ENCODE data around the gene COP1.

- TF ChIP-seq, protein P1, sequence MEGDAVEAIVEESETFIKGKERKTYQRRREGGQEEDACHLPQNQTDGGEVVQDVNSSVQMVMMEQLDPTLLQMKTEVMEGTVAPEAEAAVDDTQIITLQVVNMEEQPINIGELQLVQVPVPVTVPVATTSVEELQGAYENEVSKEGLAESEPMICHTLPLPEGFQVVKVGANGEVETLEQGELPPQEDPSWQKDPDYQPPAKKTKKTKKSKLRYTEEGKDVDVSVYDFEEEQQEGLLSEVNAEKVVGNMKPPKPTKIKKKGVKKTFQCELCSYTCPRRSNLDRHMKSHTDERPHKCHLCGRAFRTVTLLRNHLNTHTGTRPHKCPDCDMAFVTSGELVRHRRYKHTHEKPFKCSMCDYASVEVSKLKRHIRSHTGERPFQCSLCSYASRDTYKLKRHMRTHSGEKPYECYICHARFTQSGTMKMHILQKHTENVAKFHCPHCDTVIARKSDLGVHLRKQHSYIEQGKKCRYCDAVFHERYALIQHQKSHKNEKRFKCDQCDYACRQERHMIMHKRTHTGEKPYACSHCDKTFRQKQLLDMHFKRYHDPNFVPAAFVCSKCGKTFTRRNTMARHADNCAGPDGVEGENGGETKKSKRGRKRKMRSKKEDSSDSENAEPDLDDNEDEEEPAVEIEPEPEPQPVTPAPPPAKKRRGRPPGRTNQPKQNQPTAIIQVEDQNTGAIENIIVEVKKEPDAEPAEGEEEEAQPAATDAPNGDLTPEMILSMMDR (IDR thresholded peaks at IDR 0.05 in 2 of 3, conservative IDR thresholded peaks at IDR 0.05 in 1 of 3; ENCODE audit: borderline replicate concordance in 1 of 3, insufficient read depth in 1 of 3, low read depth in 2 of 3, low read length in 2 of 3): no peak
- TF ChIP-seq EZH2phosphoT487 (IDR thresholded peaks at IDR 0.05; ENCODE audit: borderline replicate concordance) (no peak), POLR2A (IDR thresholded peaks at IDR 0.05; ENCODE audit: borderline replicate concordance, extremely low read depth, insufficient read depth, insufficient read length) (no peak), ZNF274 (IDR thresholded peaks at IDR 0.05; ENCODE audit: low read depth, low read length) (no peak), EZH2 (IDR thresholded peaks at IDR 0.05) (no peak), TCF7L2 (IDR thresholded peaks at IDR 0.05; ENCODE audit: borderline replicate concordance, extremely low read depth, insufficient read depth, insufficient read length) (no peak), EGR1 (IDR thresholded peaks at IDR 0.05; ENCODE audit: low read depth) (no peak), ZBTB33 (IDR thresholded peaks at IDR 0.05; ENCODE audit: extremely low read depth, insufficient replicate concordance, low read length) (no peak), SP1 (IDR thresholded peaks at IDR 0.05; ENCODE audit: low read depth) (no peak)
- TF ChIP-seq, protein P2, sequence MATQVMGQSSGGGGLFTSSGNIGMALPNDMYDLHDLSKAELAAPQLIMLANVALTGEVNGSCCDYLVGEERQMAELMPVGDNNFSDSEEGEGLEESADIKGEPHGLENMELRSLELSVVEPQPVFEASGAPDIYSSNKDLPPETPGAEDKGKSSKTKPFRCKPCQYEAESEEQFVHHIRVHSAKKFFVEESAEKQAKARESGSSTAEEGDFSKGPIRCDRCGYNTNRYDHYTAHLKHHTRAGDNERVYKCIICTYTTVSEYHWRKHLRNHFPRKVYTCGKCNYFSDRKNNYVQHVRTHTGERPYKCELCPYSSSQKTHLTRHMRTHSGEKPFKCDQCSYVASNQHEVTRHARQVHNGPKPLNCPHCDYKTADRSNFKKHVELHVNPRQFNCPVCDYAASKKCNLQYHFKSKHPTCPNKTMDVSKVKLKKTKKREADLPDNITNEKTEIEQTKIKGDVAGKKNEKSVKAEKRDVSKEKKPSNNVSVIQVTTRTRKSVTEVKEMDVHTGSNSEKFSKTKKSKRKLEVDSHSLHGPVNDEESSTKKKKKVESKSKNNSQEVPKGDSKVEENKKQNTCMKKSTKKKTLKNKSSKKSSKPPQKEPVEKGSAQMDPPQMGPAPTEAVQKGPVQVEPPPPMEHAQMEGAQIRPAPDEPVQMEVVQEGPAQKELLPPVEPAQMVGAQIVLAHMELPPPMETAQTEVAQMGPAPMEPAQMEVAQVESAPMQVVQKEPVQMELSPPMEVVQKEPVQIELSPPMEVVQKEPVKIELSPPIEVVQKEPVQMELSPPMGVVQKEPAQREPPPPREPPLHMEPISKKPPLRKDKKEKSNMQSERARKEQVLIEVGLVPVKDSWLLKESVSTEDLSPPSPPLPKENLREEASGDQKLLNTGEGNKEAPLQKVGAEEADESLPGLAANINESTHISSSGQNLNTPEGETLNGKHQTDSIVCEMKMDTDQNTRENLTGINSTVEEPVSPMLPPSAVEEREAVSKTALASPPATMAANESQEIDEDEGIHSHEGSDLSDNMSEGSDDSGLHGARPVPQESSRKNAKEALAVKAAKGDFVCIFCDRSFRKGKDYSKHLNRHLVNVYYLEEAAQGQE (IDR thresholded peaks at IDR 0.05; ENCODE audit: low read depth): no peak
These were observed 271.9 kb downstream of the COP1 start for GRCh38 chr1:175935166-175935565.

All from HCT116 (cell line).